Hepatocyte (in vitro differentiated cells): ENCODE data around the gene RNF182. TPM values are rescaled to one million over a fixed set of nuclear protein-coding genes. Genes with fewer than 3 reads are reported as not detected.
"Not testable (repeated sequence)": the region's sequence is repeated elsewhere in the genome, so short reads cannot be mapped to it uniquely, and the experiment has no call there.

ENCODE experiments used
- DNase-seq: peaks from one replicate; pipeline ENCODE4 v3.0.0-alpha.2; 2016; ENCODE audit warnings: low spot score
- H2AFZ ChIP-seq: fragments of 200-600 bp; sonication (generic); 2 replicates; pipeline ENCODE4 v1.6.0; 2016; ENCODE audit warnings: antibody characterized with exemption, mild to moderate bottlenecking
- H3K27ac ChIP-seq: fragments of 200-600 bp; sonication (generic); 2 replicates; pipeline ENCODE4 v1.5.1; 2016; ENCODE audit warnings: mild to moderate bottlenecking
- H3K27me3 ChIP-seq: fragments of 200-600 bp; sonication (generic); 2 replicates; pipeline ENCODE4 v1.6.1; 2016
- H3K36me3 ChIP-seq: fragments of 200-600 bp; sonication (generic); replicated peaks from 2 replicates; pipeline ENCODE4 v1.5.1; 2016; ENCODE audit warnings: low read depth; ENCODE audit not compliant: insufficient read depth
- H3K4me1 ChIP-seq: fragments of 200-600 bp; sonication (generic); 2 replicates; pipeline ENCODE4 v1.5.1; 2016; ENCODE audit warnings: mild to moderate bottlenecking, moderate library complexity; ENCODE audit not compliant: insufficient read depth
- H3K4me2 ChIP-seq: fragments of 200-600 bp; sonication (generic); 2 replicates; pipeline ENCODE4 v1.6.0; 2016
- H3K4me3 ChIP-seq: fragments of 200-600 bp; sonication (generic); 2 replicates; pipeline ENCODE4 v1.5.1; 2016; ENCODE audit warnings: mild to moderate bottlenecking
- H3K79me2 ChIP-seq: fragments of 200-600 bp; sonication (generic); 2 replicates; pipeline ENCODE4 v1.6.0; 2017; ENCODE audit warnings: mild to moderate bottlenecking
- H3K9me2 ChIP-seq: fragments of 200-600 bp; sonication (generic); replicated peaks from 2 replicates; pipeline ENCODE4 v1.6.0; 2017; ENCODE audit warnings: mild to moderate bottlenecking; ENCODE audit not compliant: insufficient read depth
- H3K9me3 ChIP-seq: fragments of 200-600 bp; sonication (generic); 2 replicates; pipeline ENCODE4 v1.5.1; 2016; ENCODE audit warnings: low read depth, mild to moderate bottlenecking
- H4K20me1 ChIP-seq: fragments of 200-600 bp; sonication (generic); 2 replicates; pipeline ENCODE4 v1.6.0; 2016; ENCODE audit warnings: mild to moderate bottlenecking; ENCODE audit not compliant: insufficient read depth, poor library complexity, severe bottlenecking
- EZH2 ChIP-seq: fragments of 200-600 bp; sonication (generic); IDR thresholded peaks from 2 replicates; pipeline ENCODE4 v1.6.1; 2016; ENCODE audit warnings: antibody characterized with exemption, mild to moderate bottlenecking, borderline replicate concordance
- EZH2phosphoT487 ChIP-seq: fragments of 200-600 bp; sonication (generic); IDR thresholded peaks from one replicate; pipeline ENCODE4 v1.6.1; 2018; ENCODE audit warnings: antibody characterized with exemption, mild to moderate bottlenecking, low read depth, moderate library complexity; ENCODE audit not compliant: unreplicated experiment, severe bottlenecking
- whole genome bisulfite sequencing: methylation state at CpG from one replicate; pipeline ENCODE4 v1.1.6; 2016; ENCODE audit warnings: low lambda C conversion rate; ENCODE audit errors: missing lambda C conversion rate; 5-methylcytosine and 5-hydroxymethylcytosine counted together
- polyA plus RNA-seq: library from polyadenylated mRNA; unstranded; fragments of >200 nt; fragmentation: Nextera tagmentation; extraction: Ambion mirVana; gene quantifications from 2 replicates; pipeline ENCODE4 v1.2.1, GENCODE V29; 2016
- total RNA-seq: library from RNA; depleted of rRNA; stranded (reverse); fragments of >200 nt; gene quantifications from 2 replicates; pipeline ENCODE4 v1.2.3, GENCODE V29; 2014
- TF ChIP-seq, protein P1 (sequence below): fragments of 200-600 bp; sonication (generic); IDR thresholded peaks from 2 replicates; pipeline ENCODE4 v1.5.1; 2016; ENCODE audit warnings: antibody characterized with exemption, mild to moderate bottlenecking; ENCODE audit not compliant: poor library complexity

Gene RNF182
- total and polyA plus RNA-seq, 2 experiments from 2014 or later: 2.0 TPM; not detected in 1

DNA sequence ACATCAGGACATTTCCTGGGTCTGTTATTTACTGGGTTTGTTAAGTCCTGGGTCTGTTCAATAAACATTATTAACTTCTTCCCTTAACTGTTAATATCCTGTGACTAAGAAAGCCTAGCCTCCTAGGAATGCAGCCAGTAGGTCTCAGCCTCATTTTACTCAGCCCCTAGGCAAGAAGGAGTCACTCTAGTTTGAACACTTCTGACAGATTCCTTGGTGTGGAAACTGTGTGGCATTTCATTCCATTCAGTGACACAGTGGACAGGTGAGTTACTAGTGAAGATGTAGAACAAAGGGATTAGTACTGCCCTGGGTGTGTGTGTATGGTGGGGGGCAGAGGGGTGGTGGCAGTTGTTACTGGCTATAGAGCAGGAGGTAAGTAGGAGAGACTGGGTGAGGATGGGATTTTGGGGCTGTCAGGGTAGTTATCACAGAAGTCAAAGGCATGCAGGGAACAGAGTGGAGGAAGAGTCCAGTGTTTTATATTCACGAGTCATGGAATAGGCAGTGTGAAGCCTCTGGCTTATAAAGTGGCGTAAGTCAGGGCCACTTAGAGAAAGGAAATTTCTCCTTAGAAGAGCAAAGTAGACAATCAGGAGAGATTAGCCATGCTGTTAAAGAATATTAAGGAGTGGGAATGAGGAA lies 28.4 kb downstream of the RNF182 start:
- H3K9me3 ChIP-seq: no peaks in the 10 kb centered on the region
- TF ChIP-seq, protein P1, sequence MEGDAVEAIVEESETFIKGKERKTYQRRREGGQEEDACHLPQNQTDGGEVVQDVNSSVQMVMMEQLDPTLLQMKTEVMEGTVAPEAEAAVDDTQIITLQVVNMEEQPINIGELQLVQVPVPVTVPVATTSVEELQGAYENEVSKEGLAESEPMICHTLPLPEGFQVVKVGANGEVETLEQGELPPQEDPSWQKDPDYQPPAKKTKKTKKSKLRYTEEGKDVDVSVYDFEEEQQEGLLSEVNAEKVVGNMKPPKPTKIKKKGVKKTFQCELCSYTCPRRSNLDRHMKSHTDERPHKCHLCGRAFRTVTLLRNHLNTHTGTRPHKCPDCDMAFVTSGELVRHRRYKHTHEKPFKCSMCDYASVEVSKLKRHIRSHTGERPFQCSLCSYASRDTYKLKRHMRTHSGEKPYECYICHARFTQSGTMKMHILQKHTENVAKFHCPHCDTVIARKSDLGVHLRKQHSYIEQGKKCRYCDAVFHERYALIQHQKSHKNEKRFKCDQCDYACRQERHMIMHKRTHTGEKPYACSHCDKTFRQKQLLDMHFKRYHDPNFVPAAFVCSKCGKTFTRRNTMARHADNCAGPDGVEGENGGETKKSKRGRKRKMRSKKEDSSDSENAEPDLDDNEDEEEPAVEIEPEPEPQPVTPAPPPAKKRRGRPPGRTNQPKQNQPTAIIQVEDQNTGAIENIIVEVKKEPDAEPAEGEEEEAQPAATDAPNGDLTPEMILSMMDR: no peak
- TF ChIP-seq EZH2: no peak
- no peak for TF ChIP-seq EZH2phosphoT487
- H3K4me3 ChIP-seq: no peak overlapping the region
- H3K4me2 ChIP-seq: no peak overlapping the region
- DNase-seq: no peak
- no peaks in the 10 kb centered on the region for H3K9me2 ChIP-seq
- H2AFZ ChIP-seq: no peak overlapping the region
- no peak overlapping the region for H3K27ac ChIP-seq
- 92% methylated on average over 2 of the region's 2 CpGs for WGBS
- no peaks in the 10 kb centered on the region for H3K79me2 ChIP-seq
- no peaks in the 10 kb centered on the region for H3K4me1 ChIP-seq
- H4K20me1 ChIP-seq: no peaks in the 10 kb centered on the region
- no peaks in the 10 kb centered on the region for H3K27me3 ChIP-seq
- no peaks in the 10 kb centered on the region for H3K36me3 ChIP-seq

DNA sequence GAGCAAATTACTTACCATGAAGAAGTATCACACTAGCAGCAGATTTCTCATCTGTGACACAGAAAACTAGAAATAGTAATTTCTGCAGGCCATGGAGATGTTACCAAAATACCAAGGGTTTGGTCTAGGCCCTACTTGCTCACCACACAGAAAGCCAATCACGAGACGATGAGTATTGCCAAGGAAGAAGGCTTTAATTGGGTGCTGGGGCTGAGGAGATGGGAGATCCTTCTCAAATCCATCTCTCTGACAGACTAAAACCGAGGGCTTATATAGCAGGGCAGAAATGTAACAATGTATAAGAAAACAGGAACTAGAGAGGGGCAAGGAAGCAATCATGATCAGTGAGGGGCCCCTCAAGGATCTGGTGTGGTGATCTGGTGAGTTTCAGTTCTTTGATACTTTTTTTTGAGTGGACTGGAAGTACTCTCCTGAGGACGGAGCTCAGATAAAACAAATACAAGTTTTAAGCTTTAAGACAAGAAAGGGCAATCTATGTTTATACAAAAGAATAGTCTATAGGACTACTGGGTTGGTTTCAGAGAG lies 40.9 kb downstream of the RNF182 start:
- Histone ChIP-seq H3K9me3 (no peaks in the 10 kb centered on the region), H3K4me1 (no peaks in the 10 kb centered on the region), H3K4me3 (no peak overlapping the region), H3K36me3 (no peaks in the 10 kb centered on the region), H3K27ac (no peak overlapping the region), H3K79me2 (no peaks in the 10 kb centered on the region), H3K4me2 (no peak overlapping the region), H3K27me3 (no peaks in the 10 kb centered on the region), H2AFZ (no peak overlapping the region), H3K9me2 (no peaks in the 10 kb centered on the region), H4K20me1 (no peaks in the 10 kb centered on the region)
- no peak for DNase-seq
- WGBS: 86% methylated on average over 4 of the region's 4 CpGs
- no peak for TF ChIP-seq EZH2phosphoT487
- TF ChIP-seq, protein P1: no peak
- TF ChIP-seq EZH2: no peak

DNA sequence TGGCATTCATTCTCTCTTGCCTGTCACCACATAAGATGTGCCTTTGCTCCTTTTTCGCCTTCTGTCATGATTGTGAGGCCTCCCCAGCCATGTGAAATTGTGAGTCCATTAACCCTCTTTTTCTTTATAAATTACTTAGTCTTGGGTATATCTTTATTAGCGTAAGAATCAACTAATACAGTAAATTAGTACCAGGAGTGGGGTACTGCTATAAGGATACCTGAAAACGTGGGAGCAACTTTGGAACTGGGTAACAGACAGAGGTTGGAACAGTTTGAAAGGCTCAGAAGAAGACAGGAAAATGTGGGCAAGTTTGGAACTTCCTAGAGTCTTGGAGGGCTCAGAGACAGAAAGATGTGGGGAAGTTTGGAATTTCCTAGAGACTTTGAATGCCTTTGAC lies 46.6 kb downstream of the RNF182 start:
- no peaks in the 10 kb centered on the region for H3K4me1 ChIP-seq
- 78% methylated on average over 3 of the region's 3 CpGs for whole genome bisulfite sequencing
- H4K20me1 ChIP-seq: no peaks in the 10 kb centered on the region
- H3K4me3 ChIP-seq: no peak overlapping the region
- no peak overlapping the region for H3K4me2 ChIP-seq
- no peak overlapping the region for H2AFZ ChIP-seq
- no peaks in the 10 kb centered on the region for H3K79me2 ChIP-seq
- H3K27ac ChIP-seq: no peak overlapping the region
- no peaks in the 10 kb centered on the region for H3K9me2 ChIP-seq
- H3K36me3 ChIP-seq: no peaks in the 10 kb centered on the region
- DNase-seq: no peak
- no peaks in the 10 kb centered on the region for H3K9me3 ChIP-seq
- H3K27me3 ChIP-seq: no peaks in the 10 kb centered on the region
- TF ChIP-seq EZH2phosphoT487 (no peak), EZH2 (no peak)
- TF ChIP-seq, protein P1: no peak

DNA sequence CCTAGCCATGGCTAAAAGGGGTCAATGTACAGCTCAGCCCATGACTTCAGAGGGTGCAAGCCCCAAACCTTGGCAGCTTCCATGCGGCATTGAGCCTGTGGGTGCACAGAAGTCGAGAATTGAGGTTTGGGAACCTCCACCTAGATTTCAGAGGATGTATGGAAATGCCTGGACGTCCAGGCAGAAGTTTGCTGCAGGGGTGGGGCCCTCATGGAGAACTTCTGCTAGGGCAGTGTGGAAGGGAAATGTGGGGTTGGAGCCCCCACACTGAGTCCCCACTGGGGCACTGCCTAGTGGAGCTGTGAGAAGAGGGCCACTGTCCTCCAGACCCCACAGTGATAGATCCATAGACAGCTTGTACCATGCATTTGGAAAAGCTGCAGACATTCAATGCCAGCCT lies 47.9 kb downstream of the RNF182 start:
- H2AFZ ChIP-seq, H3K27ac ChIP-seq, DNase-seq, H3K9me2 ChIP-seq, H3K27me3 ChIP-seq, H3K79me2 ChIP-seq, H3K36me3 ChIP-seq, H3K4me2 ChIP-seq, H3K4me3 ChIP-seq, H3K9me3 ChIP-seq, H4K20me1 ChIP-seq, H3K4me1 ChIP-seq: not testable (repeated sequence)
- WGBS: 90% methylated on average over 3 of the region's 3 CpGs

DNA sequence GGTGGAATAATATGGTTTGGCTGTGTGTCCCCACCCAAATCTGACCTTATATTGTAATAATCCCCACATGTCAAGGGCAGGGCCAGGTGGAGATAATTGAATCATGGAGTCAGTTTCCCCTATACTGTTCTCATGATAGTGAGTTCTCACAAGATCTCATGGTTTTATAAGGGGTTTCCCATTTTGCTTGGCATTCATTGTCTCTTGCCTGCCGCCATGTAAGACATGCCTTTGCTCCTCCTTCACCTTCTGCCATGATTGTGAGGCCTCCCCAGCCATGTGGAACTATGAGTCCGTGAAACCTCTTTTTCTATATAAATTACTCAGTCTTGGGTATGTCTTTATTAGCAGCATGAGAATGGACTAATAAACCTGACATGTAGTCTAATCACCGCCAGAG lies 48.7 kb downstream of the RNF182 start:
- WGBS: 91% methylated on average over 3 of the region's 3 CpGs
- not testable (repeated sequence) for H3K4me3 ChIP-seq, H3K9me3 ChIP-seq, H3K4me1 ChIP-seq, H3K27me3 ChIP-seq, H3K36me3 ChIP-seq, H3K9me2 ChIP-seq, H3K79me2 ChIP-seq, H3K4me2 ChIP-seq, H3K27ac ChIP-seq, H2AFZ ChIP-seq, H4K20me1 ChIP-seq, DNase-seq
